Ovary (tissue), 9 donors: ENCODE data around the gene DUSP7. TPM values are rescaled to one million over a fixed set of nuclear protein-coding genes. Genes with fewer than 3 reads are reported as not detected.

Experiments
- DNase-seq, 5 donors: peaks; one replicate each; pipeline ENCODE4 v3.0.0-alpha.2; 2019 to 2020
- H3K27ac ChIP-seq, 2 donors: fragments of 200-600 bp; one replicate each; pipeline versions ENCODE4 v1.5.1 to v1.8.0; 2019 to 2022
- H3K27me3 ChIP-seq: fragments of 200-600 bp; one replicate; pipeline ENCODE4 v1.8.0; 2022
- H3K36me3 ChIP-seq: fragments of 200-600 bp; sonication (generic); one replicate; pipeline ENCODE4 v1.5.1; 2019
- H3K4me1 ChIP-seq: one replicate; pipeline ENCODE4 v1.8.1; 2013; ENCODE audit warnings: mild to moderate bottlenecking, moderate library complexity; ENCODE audit not compliant: insufficient read depth
- H3K4me3 ChIP-seq: fragments of 200-600 bp; sonication (generic); one replicate; pipeline ENCODE4 v1.5.1; 2017
- H3K9me3 ChIP-seq, 2 donors: fragments of 200-600 bp in 1 of 2; sonication (generic) in 1 of 2; one replicate each; pipeline versions ENCODE4 v1.5.1 to v1.8.1; 2013 to 2019; ENCODE audit warnings: mild to moderate bottlenecking in 1 of 2, moderate library complexity in 1 of 2
- EP300 ChIP-seq: sonication (generic); formaldehyde crosslinking; IDR thresholded peaks from one replicate; pipeline ENCODE4 v1.6.1; 2017; ENCODE audit warnings: antibody characterized with exemption
- POLR2A ChIP-seq: fragments of 450-650 bp; IDR thresholded peaks from one replicate; pipeline ENCODE4 v1.6.1; 2017; ENCODE audit warnings: antibody characterized with exemption, mild to moderate bottlenecking, moderate library complexity
- WGBS, 3 donors: extraction: QIAGEN DNeasy Blood & Tissue Kit in 1 of 3; methylation state at CpG; one replicate each; pipeline versions ENCODE4 v1.1.5 to v1.1.7; 2013 to 2017; 5-methylcytosine and 5-hydroxymethylcytosine counted together
- intact Hi-C, 4 donors: fragments of 100-400 bp; cut with DNase I; formaldehyde crosslinking; loops; one replicate each; pipeline versions ENCODE4 v1.11.0 to v1.15.1; 2022 to 2023
- polyA plus RNA-seq, 2 donors: library from polyadenylated mRNA; stranded (reverse); fragments of 200-250 nt in 1 of 2; fragments of 350-450 nt in 1 of 2; fragmentation: Illumina TruSeq in 1 of 2; extraction: RNeasy Lipid Tissue Mini Kit (QIAGEN cat#74804) in 1 of 2; gene quantifications; one replicate each; pipeline ENCODE4 v1.2.3, GENCODE V29; 2013 to 2014
- total RNA-seq, 7 donors: library from RNA; depleted of rRNA in 2 of 7; stranded (reverse); fragments of >200 nt in 2 of 7; fragmentation: NEBNext Ultra II Directional in 3 of 7; extraction: Animal tissue kit (Norgen Biotek cat#: 25700) in 3 of 7; gene quantifications; one replicate each; pipeline versions ENCODE4 v1.1.0 to v1.2.4, GENCODE V29; 2016 to 2023
- TF ChIP-seq, protein P1 (sequence below), 3 donors: fragments of 450-650 bp in 2 of 3; fragments of 200-600 bp in 1 of 3; IDR thresholded peaks; one replicate each; pipeline versions ENCODE4 v1.5.1 to v1.8.0; 2016 to 2022; ENCODE audit warnings: antibody characterized with exemption in 3 of 3, mild to moderate bottlenecking in 1 of 3
- donor health status: DM: no; HTN: no; CAD: no; lungs with moderate emphysema.
- donor health status: DM: no; HTN: no; CAD: no.
- donor health status: Bipolar disorder and iron deficiency.
- donor health status: DM: yes; HTN: yes; CAD: no.
- donor health status: DM: no; HTN: no; CAD: no.
- donor health status: DM: yes; HTN: yes; CAD: no.

The DUSP7 gene
- total and polyA plus RNA-seq, 9 donors = 5.1 to 18.0 (median 14.0) TPM

DNA sequence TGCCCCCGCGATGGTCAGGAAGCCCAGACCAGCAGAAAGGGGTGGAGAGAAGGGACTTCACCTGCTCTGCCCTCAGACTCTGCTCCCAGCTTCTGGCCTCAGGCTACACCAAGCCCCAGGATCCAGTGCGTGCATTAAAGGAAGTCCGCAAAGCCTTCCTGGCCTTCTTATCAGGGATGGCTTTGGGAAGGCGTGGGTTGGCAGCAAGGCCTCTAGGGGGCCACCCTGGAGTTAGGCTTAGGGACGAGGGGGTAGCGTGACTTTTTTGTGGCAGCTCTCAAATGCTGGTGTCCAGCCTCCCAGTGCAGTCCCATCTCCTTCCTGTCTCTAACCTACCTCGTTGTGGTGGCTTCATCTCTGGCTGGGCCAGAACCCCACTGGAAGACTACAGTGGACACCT, 41.8 kb downstream of the DUSP7 start:
- H3K27me3 ChIP-seq = no peaks in the 10 kb centered on the region
- 79 to 83% (median 82%) methylated on average over 8 of the region's 8 CpGs for WGBS, 3 donors
- H3K4me1 ChIP-seq = no peaks in the 10 kb centered on the region
- H3K9me3 ChIP-seq = no peaks in the 10 kb centered on the region
- no peak for TF ChIP-seq EP300
- TF ChIP-seq, protein P1, sequence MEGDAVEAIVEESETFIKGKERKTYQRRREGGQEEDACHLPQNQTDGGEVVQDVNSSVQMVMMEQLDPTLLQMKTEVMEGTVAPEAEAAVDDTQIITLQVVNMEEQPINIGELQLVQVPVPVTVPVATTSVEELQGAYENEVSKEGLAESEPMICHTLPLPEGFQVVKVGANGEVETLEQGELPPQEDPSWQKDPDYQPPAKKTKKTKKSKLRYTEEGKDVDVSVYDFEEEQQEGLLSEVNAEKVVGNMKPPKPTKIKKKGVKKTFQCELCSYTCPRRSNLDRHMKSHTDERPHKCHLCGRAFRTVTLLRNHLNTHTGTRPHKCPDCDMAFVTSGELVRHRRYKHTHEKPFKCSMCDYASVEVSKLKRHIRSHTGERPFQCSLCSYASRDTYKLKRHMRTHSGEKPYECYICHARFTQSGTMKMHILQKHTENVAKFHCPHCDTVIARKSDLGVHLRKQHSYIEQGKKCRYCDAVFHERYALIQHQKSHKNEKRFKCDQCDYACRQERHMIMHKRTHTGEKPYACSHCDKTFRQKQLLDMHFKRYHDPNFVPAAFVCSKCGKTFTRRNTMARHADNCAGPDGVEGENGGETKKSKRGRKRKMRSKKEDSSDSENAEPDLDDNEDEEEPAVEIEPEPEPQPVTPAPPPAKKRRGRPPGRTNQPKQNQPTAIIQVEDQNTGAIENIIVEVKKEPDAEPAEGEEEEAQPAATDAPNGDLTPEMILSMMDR (IDR thresholded peaks at IDR 0.05) = no peak
- no peak for TF ChIP-seq POLR2A
- H3K4me3 ChIP-seq = no peak overlapping the region
- intact Hi-C loops = no loop called here
- no peak for DNase-seq
- no peak overlapping the region for H3K27ac ChIP-seq
- H3K36me3 ChIP-seq = no peaks in the 10 kb centered on the region

DNA sequence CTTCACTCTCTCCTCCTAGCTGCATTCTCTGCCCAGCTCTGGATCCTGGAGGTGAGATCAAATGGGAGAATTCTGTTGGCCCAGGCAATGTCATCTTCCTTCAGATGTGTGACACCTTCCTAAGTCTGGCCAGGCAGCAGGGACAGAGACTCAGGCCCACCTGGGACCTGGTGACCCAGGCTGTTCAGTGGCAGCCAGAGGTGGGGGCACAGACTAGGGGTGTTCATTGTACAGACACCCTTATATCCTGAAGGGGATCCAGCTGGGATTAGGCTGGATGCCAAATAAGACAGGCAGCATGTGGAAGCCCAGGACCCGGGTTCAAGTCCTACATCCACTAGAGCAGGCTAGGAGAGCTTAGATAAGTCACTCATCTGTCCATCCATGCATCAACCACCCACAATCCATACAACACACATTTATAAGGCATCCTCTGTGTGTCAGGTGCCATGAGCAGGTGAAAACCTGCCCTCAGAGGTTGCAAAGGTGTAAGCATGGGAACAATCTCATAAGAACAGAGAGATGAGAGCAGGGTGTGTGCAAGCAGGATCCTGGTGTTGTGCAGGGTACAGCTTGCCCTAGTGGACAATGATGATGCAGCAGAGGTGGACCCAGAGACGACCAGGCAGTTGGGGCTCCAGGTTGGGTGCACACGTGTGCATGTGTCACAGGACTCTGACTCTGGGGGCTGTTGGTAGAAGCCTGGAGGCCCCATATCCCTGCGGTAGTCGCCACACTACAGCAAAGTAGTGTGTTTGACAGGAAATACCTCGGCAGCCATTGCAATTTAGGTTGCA, 42.4 kb downstream of the DUSP7 start:
- TF ChIP-seq EP300 (no peak), POLR2A (no peak)
- TF ChIP-seq, protein P1 (IDR thresholded peaks at IDR 0.05) = no peak
- DNase-seq = no peak
- Histone ChIP-seq H3K27ac (no peak overlapping the region), H3K27me3 (no peaks in the 10 kb centered on the region), H3K4me3 (no peak overlapping the region), H3K4me1 (no peaks in the 10 kb centered on the region), H3K36me3 (no peaks in the 10 kb centered on the region), H3K9me3 (no peaks in the 10 kb centered on the region)
- 79 to 93% (median 82%) methylated on average over 6 of the region's 6 CpGs for WGBS, 3 donors
- intact Hi-C loops = no loop called here

GRCh38 chr3:52012699-52013098, 43.7 kb downstream of the DUSP7 start:
- H3K4me1 ChIP-seq = no peaks in the 10 kb centered on the region
- no peaks in the 10 kb centered on the region for H3K9me3 ChIP-seq
- no peak for DNase-seq
- no peak overlapping the region for H3K4me3 ChIP-seq
- H3K27me3 ChIP-seq = no peaks in the 10 kb centered on the region
- TF ChIP-seq EP300 (no peak), POLR2A (no peak)
- TF ChIP-seq, protein P1 (IDR thresholded peaks at IDR 0.05) = no peak
- H3K27ac ChIP-seq = no peak overlapping the region
- intact Hi-C loops = no loop called here
- WGBS, 3 donors = 63 to 85% (median 69%) methylated on average over 7 of the region's 7 CpGs
- no peaks in the 10 kb centered on the region for H3K36me3 ChIP-seq

DNA sequence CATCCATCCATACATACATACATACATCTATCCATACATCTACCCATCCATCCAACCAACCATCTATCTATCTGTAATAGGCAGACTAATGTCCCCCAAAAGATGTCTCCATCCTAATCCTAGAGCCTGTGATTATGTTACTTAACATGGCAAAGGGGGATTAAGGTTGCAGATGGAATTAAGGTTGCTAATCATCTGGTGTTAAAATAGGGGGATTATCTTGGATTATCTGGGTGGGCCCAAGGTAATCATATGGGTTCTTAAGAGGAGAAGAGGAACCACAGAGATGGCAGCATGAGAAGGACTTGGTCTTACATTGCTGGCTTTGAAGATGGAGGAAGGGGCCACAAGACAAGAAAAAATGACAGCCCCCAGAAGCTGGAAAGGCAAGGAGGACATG, 45.9 kb downstream of the DUSP7 start:
- no peaks in the 10 kb centered on the region for H3K27me3 ChIP-seq
- TF ChIP-seq EP300 (no peak), POLR2A (no peak)
- TF ChIP-seq, protein P1 (IDR thresholded peaks at IDR 0.05) = no peak
- intact Hi-C loops = no loop called here
- peaks cover 8% of the 10 kb centered on the region for H3K4me1 ChIP-seq
- no peaks in the 10 kb centered on the region for H3K36me3 ChIP-seq
- H3K4me3 ChIP-seq = no peak overlapping the region
- no peak for DNase-seq
- H3K27ac ChIP-seq = no peak overlapping the region
- no peaks in the 10 kb centered on the region for H3K9me3 ChIP-seq
